Adipocyte (in vitro differentiated cells): Measurements from ENCODE around the gene CNPY2.
"Not testable (repeated sequence)": the region's sequence is repeated elsewhere in the genome, so short reads cannot be mapped to it uniquely, and the experiment has no call there.

ENCODE experiments used
- DNase-seq: peaks from one replicate; pipeline ENCODE4 v3.0.0-alpha.2; 2015; ENCODE audit warnings: low read depth
- H3K27me3 ChIP-seq: replicated peaks from 2 replicates; pipeline ENCODE4 v1.7.0; 2013; ENCODE audit warnings: mild to moderate bottlenecking, low read length, moderate library complexity; ENCODE audit not compliant: control insufficient read depth, insufficient read depth
- H3K36me3 ChIP-seq: 2 replicates; pipeline ENCODE4 v1.7.0; 2013; ENCODE audit warnings: low read length, mild to moderate bottlenecking, moderate library complexity; ENCODE audit not compliant: control insufficient read depth, insufficient read depth, severe bottlenecking
- H3K4me1 ChIP-seq: 2 replicates; pipeline ENCODE4 v1.7.0; 2013; ENCODE audit warnings: mild to moderate bottlenecking, low read length, moderate library complexity; ENCODE audit not compliant: control insufficient read depth, insufficient read depth
- H3K4me3 ChIP-seq: 2 replicates; pipeline ENCODE4 v1.7.0; 2013; ENCODE audit warnings: mild to moderate bottlenecking, low read length, moderate library complexity
- H3K9ac ChIP-seq: 2 replicates; pipeline ENCODE4 v1.7.0; 2013; ENCODE audit warnings: mild to moderate bottlenecking, low read length, moderate library complexity
- H3K9me3 ChIP-seq: 2 replicates; pipeline ENCODE4 v1.7.0; 2013; ENCODE audit warnings: mild to moderate bottlenecking, low read length, moderate library complexity; ENCODE audit not compliant: control insufficient read depth

CNPY2 gene

GRCh38 chr12:56288705-56289387, 26.9 kb downstream of the CNPY2 start:
- DNase-seq = no peak
- Histone ChIP-seq H3K27me3 (no peaks in the 10 kb centered on the region), H3K4me3 (no peak overlapping the region), H3K9ac (no peak overlapping the region), H3K9me3 (no peaks in the 10 kb centered on the region), H3K4me1 (peaks cover 41% of the 10 kb centered on the region), H3K36me3 (peaks cover 51% of the 10 kb centered on the region)

- DNase-seq = no peak
- peaks cover 29% of the 10 kb centered on the region for H3K4me1 ChIP-seq
- no peaks in the 10 kb centered on the region for H3K9me3 ChIP-seq
- no peak overlapping the region for H3K9ac ChIP-seq
- peaks cover 71% of the 10 kb centered on the region for H3K36me3 ChIP-seq
- H3K4me3 ChIP-seq = no peak overlapping the region
- no peaks in the 10 kb centered on the region for H3K27me3 ChIP-seq
These were observed 29.6 kb downstream of the CNPY2 start for GRCh38 chr12:56286044-56286830.

- DNase-seq, H3K27me3 ChIP-seq, H3K4me3 ChIP-seq, H3K9ac ChIP-seq, H3K9me3 ChIP-seq: not testable (repeated sequence)
- H3K36me3 ChIP-seq = peaks cover 74% of the 10 kb centered on the region
- peaks cover 26% of the 10 kb centered on the region for H3K4me1 ChIP-seq
These were observed 31.5 kb downstream of the CNPY2 start for GRCh38 chr12:56284263-56284662.

DNA sequence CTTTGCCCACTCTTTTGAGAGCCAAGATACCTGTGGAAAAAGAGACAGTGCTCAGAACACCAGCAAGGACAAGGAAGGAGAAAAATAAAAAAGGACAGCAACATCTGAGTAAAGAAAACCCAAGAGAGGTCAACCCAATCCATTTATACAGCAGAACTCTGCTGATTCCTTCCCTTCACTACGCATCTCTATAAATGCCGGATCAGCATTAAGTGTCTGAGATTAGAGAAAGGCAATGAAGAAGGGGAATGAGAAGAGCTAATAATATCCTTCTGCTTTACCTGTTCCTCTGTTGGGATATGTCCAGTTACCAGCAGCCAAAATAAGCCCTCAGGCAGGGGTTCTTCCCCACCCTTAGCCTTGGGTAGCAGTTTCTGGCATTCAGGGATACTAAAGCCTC, 33.2 kb downstream of the CNPY2 start:
- Histone ChIP-seq H3K36me3 (peaks cover 85% of the 10 kb centered on the region), H3K4me1 (peaks cover 25% of the 10 kb centered on the region), H3K27me3 (no peaks in the 10 kb centered on the region), H3K9ac (no peak overlapping the region), H3K4me3 (no peak overlapping the region), H3K9me3 (no peaks in the 10 kb centered on the region)
- DNase-seq = no peak

- no peak overlapping the region for H3K4me3 ChIP-seq
- H3K36me3 ChIP-seq = peaks cover 88% of the 10 kb centered on the region
- H3K27me3 ChIP-seq = no peaks in the 10 kb centered on the region
- H3K9me3 ChIP-seq = no peaks in the 10 kb centered on the region
- DNase-seq = no peak
- H3K9ac ChIP-seq = no peak overlapping the region
- H3K4me1 ChIP-seq = peaks cover 20% of the 10 kb centered on the region
These were observed 33.8 kb downstream of the CNPY2 start for GRCh38 chr12:56282030-56282429.

GRCh38 chr12:56280849-56281248, 34.9 kb downstream of the CNPY2 start:
- Histone ChIP-seq H3K4me3 (no peak overlapping the region), H3K9me3 (no peaks in the 10 kb centered on the region), H3K4me1 (peaks cover 10% of the 10 kb centered on the region), H3K9ac (no peak overlapping the region), H3K36me3 (peaks cover 92% of the 10 kb centered on the region), H3K27me3 (no peaks in the 10 kb centered on the region)
- no peak for DNase-seq

GRCh38 chr12:56278905-56279304, 36.9 kb downstream of the CNPY2 start:
- no peak overlapping the region for H3K4me3 ChIP-seq
- peaks cover 96% of the 10 kb centered on the region for H3K36me3 ChIP-seq
- no peaks in the 10 kb centered on the region for H3K27me3 ChIP-seq
- H3K9me3 ChIP-seq = no peaks in the 10 kb centered on the region
- H3K9ac ChIP-seq = no peak overlapping the region
- peaks cover 10% of the 10 kb centered on the region for H3K4me1 ChIP-seq
- no peak for DNase-seq

GRCh38 chr12:56274299-56274698, 41.5 kb downstream of the CNPY2 start:
- no peaks in the 10 kb centered on the region for H3K9me3 ChIP-seq
- H3K27me3 ChIP-seq = no peaks in the 10 kb centered on the region
- peaks cover 13% of the 10 kb centered on the region for H3K4me1 ChIP-seq
- H3K36me3 ChIP-seq = peaks cover 93% of the 10 kb centered on the region
- no peak for DNase-seq
- H3K9ac ChIP-seq = no peak overlapping the region
- no peak overlapping the region for H3K4me3 ChIP-seq

DNA sequence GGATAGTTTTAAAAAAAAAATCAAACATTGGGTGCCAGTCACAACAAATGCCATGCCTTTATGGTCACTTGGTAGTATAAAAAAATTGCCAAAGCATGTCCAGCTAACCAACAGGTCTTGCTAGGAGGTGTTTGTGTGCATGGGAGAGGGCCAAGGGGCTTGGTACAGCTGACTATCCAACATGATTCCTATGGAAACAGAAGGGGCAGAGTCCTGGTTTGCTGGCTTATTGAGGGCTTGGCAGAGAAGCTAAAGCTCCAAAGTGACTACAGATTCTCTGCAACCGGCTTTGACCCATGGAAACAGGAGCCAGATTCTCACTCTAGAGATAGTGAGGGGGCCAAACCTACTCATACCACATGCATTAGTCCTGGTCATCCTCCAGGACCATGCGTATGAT, 43.3 kb downstream of the CNPY2 start:
- not testable (repeated sequence) for H3K9me3 ChIP-seq, H3K9ac ChIP-seq, DNase-seq, H3K4me3 ChIP-seq, H3K27me3 ChIP-seq
- Histone ChIP-seq H3K4me1 (peaks cover 15% of the 10 kb centered on the region), H3K36me3 (peaks cover 78% of the 10 kb centered on the region)

- peak; percentile 39 for DNase-seq
These were observed 44.8 kb downstream of the CNPY2 start for GRCh38 chr12:56271031-56271430.

GRCh38 chr12:56267443-56268071, 48.2 kb downstream of the CNPY2 start:
- Histone ChIP-seq H3K4me3 (peak overlapping the region; percentile 90), H3K9me3 (no peaks in the 10 kb centered on the region), H3K9ac (peak overlapping the region; percentile 92), H3K27me3 (no peaks in the 10 kb centered on the region), H3K36me3 (peaks cover 32% of the 10 kb centered on the region), H3K4me1 (peaks cover 18% of the 10 kb centered on the region)
- no peak for DNase-seq

More at GRCh38 chr12:56271031-56271430, 44.8 kb downstream of the CNPY2 start:
- H3K9me3 ChIP-seq = no peaks in the 10 kb centered on the region
- H3K4me1 ChIP-seq = peaks cover 22% of the 10 kb centered on the region
- no peaks in the 10 kb centered on the region for H3K27me3 ChIP-seq
- H3K9ac ChIP-seq = no peak overlapping the region
- peaks cover 66% of the 10 kb centered on the region for H3K36me3 ChIP-seq
- no peak overlapping the region for H3K4me3 ChIP-seq
